GM12801 (cell line): ENCODE data around the gene VAV3.

ENCODE experiments used
- TF ChIP-seq, protein P1 (sequence below): IDR thresholded peaks from one replicate; pipeline ENCODE4 v1.5.1; 2011; ENCODE audit warnings: control low read depth; ENCODE audit not compliant: insufficient read length; ENCODE audit errors: extremely low read depth

The VAV3 gene

DNA sequence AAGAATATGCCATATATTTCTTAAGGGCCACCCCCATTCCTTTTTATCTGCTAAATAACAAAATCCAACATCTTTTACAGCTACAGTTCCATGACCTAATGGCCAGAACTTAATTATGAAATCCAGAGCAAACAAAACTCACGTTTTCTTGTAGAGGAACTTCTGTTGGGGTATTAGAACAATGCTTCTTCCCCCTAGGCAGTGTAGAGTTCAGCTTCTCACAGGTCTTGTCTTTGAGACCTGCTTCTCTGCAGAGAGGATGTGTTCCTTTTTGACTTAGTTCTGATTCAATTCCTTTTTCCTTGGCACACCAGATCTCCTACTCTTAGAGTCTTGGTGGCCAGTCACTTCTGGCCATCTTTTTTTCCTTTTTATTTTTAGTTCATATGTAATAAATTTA is 22.2 kb downstream of the VAV3 start:
- TF ChIP-seq, protein P1, sequence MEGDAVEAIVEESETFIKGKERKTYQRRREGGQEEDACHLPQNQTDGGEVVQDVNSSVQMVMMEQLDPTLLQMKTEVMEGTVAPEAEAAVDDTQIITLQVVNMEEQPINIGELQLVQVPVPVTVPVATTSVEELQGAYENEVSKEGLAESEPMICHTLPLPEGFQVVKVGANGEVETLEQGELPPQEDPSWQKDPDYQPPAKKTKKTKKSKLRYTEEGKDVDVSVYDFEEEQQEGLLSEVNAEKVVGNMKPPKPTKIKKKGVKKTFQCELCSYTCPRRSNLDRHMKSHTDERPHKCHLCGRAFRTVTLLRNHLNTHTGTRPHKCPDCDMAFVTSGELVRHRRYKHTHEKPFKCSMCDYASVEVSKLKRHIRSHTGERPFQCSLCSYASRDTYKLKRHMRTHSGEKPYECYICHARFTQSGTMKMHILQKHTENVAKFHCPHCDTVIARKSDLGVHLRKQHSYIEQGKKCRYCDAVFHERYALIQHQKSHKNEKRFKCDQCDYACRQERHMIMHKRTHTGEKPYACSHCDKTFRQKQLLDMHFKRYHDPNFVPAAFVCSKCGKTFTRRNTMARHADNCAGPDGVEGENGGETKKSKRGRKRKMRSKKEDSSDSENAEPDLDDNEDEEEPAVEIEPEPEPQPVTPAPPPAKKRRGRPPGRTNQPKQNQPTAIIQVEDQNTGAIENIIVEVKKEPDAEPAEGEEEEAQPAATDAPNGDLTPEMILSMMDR, result no peak

DNA sequence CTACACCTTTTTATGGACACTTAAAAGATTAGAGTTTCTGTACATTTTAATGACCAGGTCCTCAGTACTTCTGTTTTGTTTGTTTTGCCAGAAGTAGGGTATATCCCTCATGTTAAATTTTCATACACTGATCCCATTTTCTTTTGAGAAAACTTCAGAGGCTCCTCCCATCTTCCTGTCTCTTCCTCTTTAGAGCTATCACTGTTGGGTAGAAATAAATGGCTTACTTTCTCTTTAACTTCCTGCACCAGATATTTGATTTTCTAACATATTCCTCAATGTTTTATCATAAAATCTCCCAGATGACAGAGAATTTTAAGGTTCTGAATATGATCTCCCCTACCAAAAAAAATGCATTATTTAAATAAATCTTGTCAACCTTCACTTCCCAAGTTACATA is 23.4 kb downstream of the VAV3 start:
- TF ChIP-seq, protein P1, result no peak

DNA sequence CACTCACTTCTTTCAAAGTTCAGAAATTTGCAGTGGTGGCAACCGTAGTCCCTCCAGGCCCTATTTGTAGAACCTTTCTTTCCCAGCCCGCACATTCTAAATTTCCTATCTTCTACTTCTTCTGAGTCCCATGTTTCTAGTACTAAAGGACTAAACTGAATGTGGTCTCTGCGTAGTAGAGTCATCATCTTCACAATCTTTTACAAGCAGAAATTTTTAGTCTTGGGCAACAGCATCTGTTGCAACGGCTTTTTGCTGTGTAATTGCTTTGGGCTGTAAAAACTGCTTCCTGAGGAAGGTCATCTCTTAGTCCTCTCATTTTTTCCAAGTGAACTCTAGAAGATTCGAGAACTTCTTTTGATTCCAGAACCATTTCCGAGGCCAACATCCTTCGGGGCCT is 23.9 kb downstream of the VAV3 start:
- TF ChIP-seq, protein P1, result no peak

DNA sequence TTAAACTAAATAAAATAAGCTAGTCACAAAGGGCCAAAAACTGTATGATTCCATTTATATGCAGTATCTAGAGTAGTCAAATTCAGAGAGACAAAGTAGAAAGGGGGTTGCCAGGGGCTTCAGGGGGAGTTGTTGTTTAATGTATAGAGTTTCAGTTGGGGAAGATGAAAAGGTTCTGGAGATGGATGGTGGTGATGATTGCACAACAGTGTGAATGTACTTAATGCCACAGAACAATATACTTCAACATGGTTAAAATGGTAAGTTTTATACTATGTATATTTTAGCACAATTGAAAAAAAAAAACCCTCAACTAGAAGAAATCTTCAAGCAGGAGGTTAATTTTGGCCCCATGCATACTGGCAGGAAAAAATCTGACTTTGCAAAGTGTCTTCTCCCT is 24.3 kb downstream of the VAV3 start:
- TF ChIP-seq, protein P1, result no peak

DNA sequence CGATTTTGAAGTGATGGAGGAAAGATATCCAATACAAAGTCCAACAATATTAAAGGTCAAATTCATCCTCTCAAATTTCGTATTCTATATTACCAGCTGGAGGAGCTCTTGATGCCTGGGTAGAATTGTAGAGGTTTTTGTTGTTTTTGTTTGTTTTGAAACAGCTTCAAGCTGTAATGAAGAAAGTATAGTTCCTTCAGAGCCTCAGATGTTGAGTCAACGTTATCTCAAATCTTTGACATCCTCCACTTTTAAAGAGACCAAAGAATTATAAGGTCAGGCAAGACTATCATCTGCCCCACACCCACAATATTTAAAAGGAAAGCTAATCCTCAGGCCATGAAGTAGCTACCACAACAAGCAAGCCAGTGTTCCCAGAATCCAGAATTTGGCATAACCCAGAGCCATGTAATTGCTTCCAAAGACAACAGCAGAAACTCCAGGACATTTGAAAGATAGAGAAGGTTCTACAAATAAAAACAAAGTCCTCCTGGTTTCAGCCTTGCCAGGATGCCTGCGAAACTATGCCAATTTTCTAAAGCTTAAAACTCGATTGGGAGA is 24.9 kb downstream of the VAV3 start:
- TF ChIP-seq, protein P1, result no peak

DNA sequence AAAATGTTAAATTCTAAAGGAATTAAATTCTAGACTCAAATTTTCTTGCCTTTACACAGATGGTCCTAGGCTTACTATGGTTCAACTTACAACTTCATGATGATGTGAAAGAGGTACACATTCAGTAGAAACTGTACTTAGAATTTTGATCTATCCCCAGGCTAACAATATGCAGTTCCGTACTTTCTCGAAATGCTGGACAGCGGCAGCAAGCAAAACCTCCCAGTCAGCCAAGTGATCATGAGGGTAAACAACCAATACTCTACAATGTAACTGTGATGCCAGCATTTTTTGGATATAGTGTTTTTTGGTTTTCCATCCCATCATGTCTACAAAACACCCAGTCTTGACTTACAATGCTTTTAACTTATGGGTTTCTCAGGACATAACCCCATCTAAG is 25.7 kb downstream of the VAV3 start:
- TF ChIP-seq, protein P1, result no peak

DNA sequence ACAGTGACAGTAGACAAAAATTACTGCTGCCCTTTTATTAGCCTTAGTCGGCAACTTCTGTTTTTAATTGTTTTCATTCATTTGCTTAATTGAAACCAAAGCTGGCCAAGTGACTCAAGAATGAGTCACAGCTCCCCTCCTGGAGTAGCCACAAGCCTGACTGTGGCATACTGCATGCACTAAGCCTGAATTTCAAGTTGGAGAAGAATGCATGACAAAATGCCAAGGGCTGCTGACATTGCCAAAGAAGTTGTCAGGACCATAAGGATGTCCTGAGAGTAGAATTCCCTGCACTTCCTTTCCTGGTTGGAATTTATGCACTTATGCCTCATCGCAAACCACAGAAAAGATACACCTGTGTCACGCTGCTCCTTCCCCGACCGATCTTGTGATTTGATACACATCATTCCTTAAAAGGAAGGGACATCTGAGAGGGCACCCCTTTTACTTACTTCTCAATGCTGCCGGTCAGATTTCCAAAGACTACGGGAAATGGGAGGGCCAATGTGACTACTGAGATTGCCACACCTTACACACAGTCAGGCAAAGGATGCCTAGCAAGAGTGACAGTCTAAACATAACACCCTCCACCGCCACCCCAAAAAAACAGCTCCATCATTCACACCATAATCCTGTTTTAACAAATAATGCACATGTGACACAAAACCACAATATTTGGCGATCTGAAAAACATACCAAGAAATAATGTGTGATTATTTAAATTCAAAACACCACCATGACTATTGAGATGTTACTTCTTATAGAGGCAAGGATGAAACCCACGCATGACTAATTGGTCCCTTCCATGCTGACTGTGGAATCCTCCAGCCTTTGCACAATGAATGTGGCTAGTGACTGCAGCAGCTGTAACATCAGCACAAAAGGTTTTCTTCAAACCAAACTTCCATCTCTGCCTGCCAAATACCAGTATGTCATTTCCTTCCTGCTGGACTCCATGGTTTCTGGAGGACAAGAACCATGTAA is 28.2 kb downstream of the VAV3 start:
- TF ChIP-seq, protein P1, result no peak
